Measurements from ENCODE around the gene TIAM2. TPM values are rescaled to one million over a fixed set of nuclear protein-coding genes. Genes with fewer than 3 reads are reported as not detected.

Gene TIAM2
- total and polyA plus RNA-seq, 2 donors (not counting 3 experiments of a cell fraction or from before 2014, with no cell fraction given), result 9.6 to 18.5 TPM

GRCh38 chr6:155121294-155121693 lies 126.2 kb downstream of the TIAM2 start:
- ChIA-PET POLR2A (no interaction called here), CTCF (interaction anchor here (1.8 kb wide), 1 partner anchor 41 kb away, joined by 5 read pairs; no protein-coding TSS in a partner anchor)
- no TSS peak for BruUV-seq (replicated peaks)
- Histone ChIP-seq H3K9ac (replicated peaks; ENCODE audit: extremely low read depth, insufficient read depth, low read length) (no peak overlapping the region), H3K4me1 (ENCODE audit: control insufficient read depth, extremely low read depth, insufficient read depth, low read length) (no peaks in the 10 kb centered on the region), H2AFZ (ENCODE audit: low read depth, low read length) (no peak overlapping the region), H3K4me2 (ENCODE audit: insufficient read depth, low read length) (no peak overlapping the region), H3K4me3 (replicated peaks in 1 of 3; ENCODE audit: insufficient read depth in 1 of 3, low read depth in 1 of 3, low read length in 3 of 3) (no peak overlapping the region), H4K20me1 (replicated peaks; ENCODE audit: control insufficient read depth, extremely low read depth, insufficient read depth, low read length) (no peaks in the 10 kb centered on the region), H3K36me3 (ENCODE audit: control insufficient read depth in 2 of 2, extremely low read depth in 1 of 2, insufficient read depth in 2 of 2, low read length in 2 of 2) (no peaks in the 10 kb centered on the region), H3K9me3 (replicated peaks; ENCODE audit: control insufficient read depth, insufficient read depth, low read length) (no peaks in the 10 kb centered on the region), H3K27ac (ENCODE audit: insufficient read depth, low read depth, low read length) (no peak overlapping the region), H3K79me2 (ENCODE audit: control insufficient read depth, insufficient read depth, low read length) (no peaks in the 10 kb centered on the region), H3K9me1 (replicated peaks; ENCODE audit: control insufficient read depth, extremely low read depth, insufficient read depth, low read length) (no peaks in the 10 kb centered on the region), H3K27me3 (ENCODE audit: control insufficient read depth in 2 of 2, insufficient read depth in 2 of 2, low read length in 2 of 2) (no peaks in the 10 kb centered on the region)
- TF ChIP-seq EZH2 (IDR thresholded peaks at IDR 0.05; ENCODE audit: borderline replicate concordance, low read depth, low read length, severe bottlenecking) (no peak), POLR2AphosphoS5 (IDR thresholded peaks at IDR 0.05; ENCODE audit: insufficient read depth, low read depth, low read length) (no peak), POLR2A (IDR thresholded peaks at IDR 0.05; ENCODE audit: low read depth, low read length) (no peak), FOS (IDR thresholded peaks at IDR 0.05; ENCODE audit: borderline replicate concordance, insufficient read depth, low read length) (no peak), GATA2 (IDR thresholded peaks at IDR 0.05; ENCODE audit: insufficient read depth, insufficient read length, low read depth, low read length) (no peak), CTCF (IDR thresholded peaks at IDR 0.05; ENCODE audit: extremely low read depth in 1 of 2, insufficient read depth in 1 of 2, low read depth in 1 of 2, low read length in 2 of 2) (no peak), MYC (IDR thresholded peaks at IDR 0.05; ENCODE audit: low read depth, low read length) (no peak), JUN (IDR thresholded peaks at IDR 0.05; ENCODE audit: borderline replicate concordance, insufficient read depth, insufficient read length, low read depth) (no peak)
- TF ChIP-seq, protein P1, sequence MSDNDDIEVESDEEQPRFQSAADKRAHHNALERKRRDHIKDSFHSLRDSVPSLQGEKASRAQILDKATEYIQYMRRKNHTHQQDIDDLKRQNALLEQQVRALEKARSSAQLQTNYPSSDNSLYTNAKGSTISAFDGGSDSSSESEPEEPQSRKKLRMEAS (IDR thresholded peaks at IDR 0.05; ENCODE audit: insufficient read depth, insufficient read length), result no peak
- dilution Hi-C loops (cut with MboI; ENCODE audit: extremely low pct_ligation_motif_present, low sequenced_read_pairs), result no loop called here
- DNase-seq (ENCODE audit: low read depth, low spot score) (no peak), FAIRE-seq (no peak)
- intact Hi-C loops (cut with micrococcal nuclease), result no loop called here

All from endothelial cell of umbilical vein (primary cell).